ENCODE results near the gene SEPTIN8.

The SEPTIN8 gene

GRCh38 chr5:132777209-132778069, at the start of gene SEPTIN8:
Gene SEPTIN8, minus strand, starts transcription at chr5:132777239. Its CDS starts 102 bp downstream, at chr5:132777137.
- peak; percentile 9 for DNase-seq

GRCh38 chr5:132826424-132827082, 49.5 kb upstream of the SEPTIN8 start:
- no peak for DNase-seq

GRCh38 chr5:132825834-132826391, 48.9 kb upstream of the SEPTIN8 start:
- no peak for DNase-seq

- DNase-seq = no peak
These were observed 48.2 kb upstream of the SEPTIN8 start for GRCh38 chr5:132825033-132825833.

GRCh38 chr5:132824426-132824825, 47.4 kb upstream of the SEPTIN8 start:
- DNase-seq = no peak

- no peak for DNase-seq
These were observed 46.5 kb upstream of the SEPTIN8 start for GRCh38 chr5:132823481-132824050.

- DNase-seq = peak; percentile 26
These were observed 45.8 kb upstream of the SEPTIN8 start for GRCh38 chr5:132822650-132823480.

GRCh38 chr5:132821791-132822190, 44.8 kb upstream of the SEPTIN8 start:
- DNase-seq = no peak

GRCh38 chr5:132821350-132821749, 44.3 kb upstream of the SEPTIN8 start:
- no peak for DNase-seq

- DNase-seq = peak; percentile 92
These were observed 43.2 kb upstream of the SEPTIN8 start for GRCh38 chr5:132820162-132820754.

GRCh38 chr5:132819468-132819867, 42.4 kb upstream of the SEPTIN8 start:
- no peak for DNase-seq

GRCh38 chr5:132817011-132817410, 40.0 kb upstream of the SEPTIN8 start:
- DNase-seq = no peak

GRCh38 chr5:132816554-132816953, 39.5 kb upstream of the SEPTIN8 start:
- DNase-seq = no peak

GRCh38 chr5:132816083-132816482, 39.0 kb upstream of the SEPTIN8 start:
- DNase-seq = no peak

- DNase-seq = no peak
These were observed 38.4 kb upstream of the SEPTIN8 start for GRCh38 chr5:132815454-132815853.

- DNase-seq = no peak
These were observed 37.7 kb upstream of the SEPTIN8 start for GRCh38 chr5:132814503-132815294.

- DNase-seq = no peak
These were observed 36.8 kb upstream of the SEPTIN8 start for GRCh38 chr5:132813599-132814502.

GRCh38 chr5:132812781-132813598, 36.0 kb upstream of the SEPTIN8 start, which contains the start of gene SOWAHA:
Gene SOWAHA, plus strand, starts transcription at chr5:132813302. Its CDS starts 320 bp downstream, at chr5:132813622.
- no peak for DNase-seq

Measured in stimulated activated CD4-positive, alpha-beta T cell treated with anti-CD3 and anti-CD28 coated beads, Interleukin-1b, Interleukin-23, amount 100 ng/mL, for 48 hours (primary cell).